Ureter (tissue), 1 donor: ENCODE results near the gene DSE. TPM values are rescaled to one million over a fixed set of nuclear protein-coding genes. Genes with fewer than 3 reads are reported as not detected.

Experiments used
- DNase-seq: peaks from one replicate; pipeline ENCODE4 v3.0.0-alpha.2; 2020; ENCODE audit warnings: low spot score
- total RNA-seq: library from RNA; stranded (reverse); gene quantifications from one replicate; pipeline ENCODE4 v1.2.4, GENCODE V29; 2023
- donor health status: DM: yes; HTN: yes; CAD: no.

The DSE gene
- total RNA-seq, 1 donor from 2014 or later: 43.9 TPM

DNA sequence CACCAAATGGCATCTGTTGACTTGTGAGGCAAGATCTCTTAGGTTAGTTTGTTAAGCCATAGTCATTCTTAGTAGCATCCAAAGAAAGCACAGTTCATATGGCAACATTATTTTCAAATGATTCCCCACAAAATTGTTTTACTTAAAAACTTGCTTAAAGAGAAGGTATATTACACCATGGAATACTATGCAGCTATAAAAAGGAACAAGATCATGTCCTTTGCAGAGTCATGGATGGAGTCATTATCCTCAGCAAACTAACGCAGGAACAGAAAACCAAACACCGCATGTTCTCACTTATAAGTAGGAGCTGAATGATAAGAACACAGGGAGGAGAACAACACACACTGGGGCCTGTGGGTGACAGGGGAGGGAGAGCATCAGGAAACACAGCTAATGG lies 10.9 kb upstream of the DSE start:
- no peak for DNase-seq

- no peak for DNase-seq
Measured at GRCh38 chr6:116362276-116362675, 8.5 kb upstream of the DSE start.

DNA sequence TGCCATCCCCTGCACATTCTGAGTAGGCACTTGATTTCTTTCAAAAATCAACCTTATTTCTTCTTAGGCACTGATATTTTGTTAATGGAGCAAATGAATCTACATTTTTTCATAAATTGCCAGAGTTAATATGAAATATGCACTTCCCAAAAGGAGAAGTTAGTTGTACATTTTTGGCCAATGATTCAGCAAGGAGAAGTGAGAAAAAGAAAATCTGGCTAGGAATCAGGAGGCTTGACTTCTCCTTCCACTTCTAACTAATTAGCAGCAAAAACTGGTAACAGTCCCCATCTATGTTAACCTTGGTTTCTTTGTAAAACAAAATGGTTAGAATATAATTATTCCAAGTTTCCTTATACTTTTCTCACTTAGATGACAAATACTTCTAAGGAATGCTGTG lies 7.0 kb upstream of the DSE start:
- no peak for DNase-seq

DNA sequence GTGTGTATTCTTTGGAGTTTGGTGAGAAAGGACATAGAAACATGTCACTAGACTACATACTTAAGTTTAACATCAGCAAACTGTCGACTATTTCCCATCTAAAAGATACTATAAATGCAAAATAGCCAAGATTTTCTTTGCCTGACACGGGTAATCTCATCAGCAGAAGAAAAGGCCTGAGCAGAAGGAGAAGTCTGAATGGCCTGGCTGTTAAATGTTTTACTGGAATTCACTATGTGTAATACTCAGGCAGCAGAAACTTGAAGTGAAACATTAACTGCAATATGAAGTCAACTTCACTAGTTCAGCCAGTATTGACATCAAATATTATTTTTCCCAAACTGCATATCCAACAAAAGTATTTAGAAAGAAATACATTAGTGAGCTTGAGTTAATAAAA lies 6.4 kb upstream of the DSE start:
- DNase-seq: no peak

- no peak for DNase-seq
Measured at GRCh38 chr6:116365743-116366142, 5.0 kb upstream of the DSE start.

DNA sequence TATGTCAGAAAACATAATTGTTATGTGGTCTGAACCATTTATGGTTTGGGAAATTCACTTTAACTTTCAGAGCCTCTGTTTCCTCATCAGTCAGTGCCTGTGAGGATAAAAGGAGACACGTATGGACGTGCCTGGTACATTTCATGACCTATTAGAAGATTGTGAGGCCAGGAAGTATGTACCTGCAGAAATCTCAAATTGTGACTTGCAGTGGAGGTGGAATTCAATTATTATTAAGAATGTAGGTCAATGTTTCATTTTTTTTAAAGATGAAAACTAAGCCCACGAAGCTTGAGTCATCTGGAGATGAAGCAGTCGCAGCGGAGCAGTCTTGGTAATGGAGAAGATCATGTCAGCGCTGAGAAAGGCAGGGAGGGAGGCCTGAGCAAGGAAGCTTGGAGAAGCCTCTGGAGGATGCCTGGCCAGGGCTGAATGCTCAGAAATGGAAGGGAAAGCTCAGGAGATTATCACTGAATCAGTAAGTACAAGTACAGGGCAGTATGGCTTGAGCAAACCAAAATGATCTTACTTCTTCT lies 3.9 kb upstream of the DSE start:
- DNase-seq: no peak

- no peak for DNase-seq
Measured at GRCh38 chr6:116369540-116369939, 1.2 kb upstream of the DSE start.

DNA sequence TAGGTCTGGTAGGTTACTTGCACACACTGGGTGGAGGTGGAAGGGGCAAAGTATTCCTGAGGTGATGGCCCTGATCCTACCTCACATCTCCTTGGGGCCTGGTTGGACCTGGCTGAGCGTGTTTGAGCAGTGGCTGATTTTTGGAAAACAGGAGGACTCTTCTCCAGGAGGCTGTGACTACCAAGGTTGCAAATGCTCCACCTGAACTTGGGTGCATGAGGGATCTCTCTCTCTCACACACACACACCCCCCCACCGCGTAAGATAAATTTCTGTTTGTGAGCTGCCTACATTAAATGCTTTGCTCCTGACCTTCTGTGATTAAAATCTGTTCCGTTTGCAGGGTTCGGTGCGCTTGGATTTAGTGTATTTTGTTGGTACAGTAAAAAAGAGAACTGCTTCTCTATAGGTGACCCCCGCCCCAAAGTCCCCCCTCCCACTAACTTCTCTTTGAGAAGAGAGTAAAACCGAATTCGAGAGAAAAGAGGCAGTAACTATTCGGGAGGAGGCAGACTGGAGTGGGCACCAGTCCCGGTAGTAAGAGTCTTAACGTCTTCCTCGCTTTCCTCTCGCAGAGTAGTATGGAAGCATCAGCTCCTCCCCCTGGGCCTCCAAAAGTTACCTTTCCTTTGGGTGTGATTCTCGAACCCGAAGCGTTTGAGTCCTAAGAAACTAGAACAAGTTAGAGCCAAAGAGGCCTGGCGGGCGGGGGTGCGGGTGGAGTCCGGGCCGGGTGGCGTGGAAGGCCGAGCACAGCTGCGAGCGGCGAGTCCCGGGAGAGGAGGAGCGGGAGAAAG lies 585 bp upstream of the DSE start:
- DNase-seq: no peak

- peak; percentile 82 for DNase-seq
Measured at GRCh38 chr6:116371120-116371917, 572 bp downstream of the DSE start.

GRCh38 chr6:116371918-116372209 lies 1.1 kb downstream of the DSE start:
- DNase-seq: no peak

DNA sequence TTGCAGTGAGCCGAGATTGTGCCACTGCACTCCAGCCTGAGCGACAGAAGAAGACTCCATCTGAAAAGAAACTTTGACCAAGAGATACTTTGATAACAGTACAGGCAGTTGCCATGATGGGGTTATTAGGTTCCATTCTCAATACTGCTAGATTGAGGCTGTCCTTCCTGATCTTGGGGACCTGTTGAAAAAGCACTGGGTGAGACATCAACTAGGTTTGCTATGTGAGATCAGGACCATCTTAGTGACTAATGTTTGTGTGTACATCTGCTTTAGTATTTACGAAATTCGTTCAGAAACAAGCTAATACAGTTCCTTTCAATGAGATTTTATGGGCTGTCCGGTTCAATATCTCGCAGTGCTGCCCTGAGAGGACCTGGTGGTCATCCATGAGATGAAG lies 2.6 kb downstream of the DSE start:
- no peak for DNase-seq

GRCh38 chr6:116373940-116374339 lies 3.2 kb downstream of the DSE start:
- no peak for DNase-seq

- no peak for DNase-seq
Measured at GRCh38 chr6:116374586-116374985, 3.8 kb downstream of the DSE start.

GRCh38 chr6:116375262-116375661 lies 4.5 kb downstream of the DSE start:
- DNase-seq: no peak

DNA sequence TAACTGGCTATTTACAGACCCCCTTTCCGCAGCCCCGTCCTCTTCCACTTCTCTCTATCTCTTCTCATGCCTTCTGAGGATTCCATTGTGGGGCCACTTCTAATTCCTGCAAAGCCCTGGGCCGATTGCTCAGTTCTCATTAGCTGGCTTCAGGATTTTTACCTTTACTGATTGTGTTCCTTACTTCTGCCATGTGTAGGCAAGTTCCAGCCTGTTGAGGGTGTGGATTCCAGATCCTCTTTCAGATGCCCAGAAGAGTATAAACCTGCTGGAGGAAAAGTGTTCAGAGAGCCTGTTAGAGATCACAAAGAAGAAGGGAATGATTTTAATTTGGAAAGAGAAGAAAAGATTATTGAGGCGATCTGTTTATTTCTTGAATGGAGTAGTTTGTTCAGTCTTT lies 5.4 kb downstream of the DSE start:
- DNase-seq: no peak

DNA sequence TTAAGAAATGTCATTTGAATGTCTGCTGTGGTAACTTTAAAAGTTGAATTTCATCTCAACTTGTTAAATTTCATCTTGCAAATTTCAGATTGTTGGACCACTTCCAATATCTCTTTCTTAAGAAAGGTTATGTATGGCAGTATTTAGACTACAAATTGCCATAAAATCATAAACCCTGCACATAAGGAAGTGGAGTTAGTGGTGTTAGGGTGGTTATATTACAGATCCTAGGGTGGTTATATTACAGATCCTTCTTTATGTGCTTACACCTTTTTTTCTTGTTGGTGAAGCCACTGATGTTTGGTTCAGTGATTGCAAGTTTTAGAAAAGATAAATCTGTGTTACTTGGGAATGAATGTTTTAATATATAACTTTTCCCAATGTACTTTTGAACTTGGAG lies 9.0 kb downstream of the DSE start:
- no peak for DNase-seq

DNA sequence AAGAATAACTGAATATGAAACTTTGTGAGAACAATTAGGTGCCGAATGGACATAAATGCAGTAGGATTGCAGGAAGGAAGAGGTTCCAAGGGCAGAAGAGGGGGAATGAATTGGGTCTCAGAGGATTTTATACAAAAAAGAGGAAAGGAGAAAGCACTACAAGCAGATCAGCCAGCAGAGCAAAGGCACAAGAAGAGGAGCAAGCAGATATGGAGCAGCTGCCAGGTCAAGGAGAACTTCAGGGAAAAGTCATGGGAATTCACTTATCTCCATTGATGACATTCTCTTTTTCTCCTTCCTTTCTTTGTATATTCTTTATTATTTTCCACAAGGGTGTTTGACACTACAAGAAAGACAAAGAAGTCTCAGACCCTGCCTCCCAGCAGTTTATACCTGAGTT lies 9.6 kb downstream of the DSE start:
- no peak for DNase-seq

DNA sequence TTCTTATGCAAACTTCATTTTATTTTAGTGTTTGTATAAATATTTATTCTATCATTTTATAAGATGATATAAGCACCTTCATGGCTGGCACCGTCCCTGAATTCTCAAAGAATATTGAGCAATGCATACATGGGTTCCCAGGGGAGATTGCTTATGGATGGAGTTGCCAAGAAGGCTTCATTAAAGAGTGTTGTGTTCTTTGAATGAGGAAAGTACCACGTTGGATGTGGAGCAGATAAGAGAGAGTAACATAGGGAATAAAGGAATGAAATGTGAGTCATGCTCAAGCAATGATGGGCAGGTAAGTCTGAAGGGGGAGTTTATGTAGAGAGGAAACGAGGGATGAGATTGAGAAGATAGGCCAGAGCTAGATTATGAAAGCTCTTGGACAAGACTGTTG lies 10.3 kb downstream of the DSE start:
- DNase-seq: no peak

- DNase-seq: no peak
Measured at GRCh38 chr6:116382587-116382986, 11.8 kb downstream of the DSE start.

- no peak for DNase-seq
Measured at GRCh38 chr6:116384727-116385458, 14.1 kb downstream of the DSE start.

DNA sequence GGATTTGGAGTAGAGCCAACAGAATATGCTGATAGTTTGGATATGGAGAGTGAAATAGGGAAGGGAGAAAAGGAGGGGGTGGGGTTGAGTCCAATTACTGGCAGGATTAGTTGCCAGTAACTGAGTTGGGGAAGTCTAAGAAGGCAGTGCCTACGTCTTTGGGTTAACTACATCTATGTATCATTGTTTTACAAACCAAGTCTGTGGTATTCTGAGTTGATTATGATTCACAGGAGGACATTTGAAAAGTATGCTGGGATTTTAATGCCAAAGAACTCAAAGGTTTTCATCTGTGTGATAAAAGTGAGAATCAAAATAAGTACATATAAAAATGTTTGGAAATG lies 14.7 kb downstream of the DSE start:
- no peak for DNase-seq

GRCh38 chr6:116385921-116386320 lies 15.2 kb downstream of the DSE start:
- no peak for DNase-seq
